Nephron (organoid): ENCODE results near the gene ST3GAL3.

Experiments used
- H3K27ac Mint-ChIP-seq, 3 experiments: 2 replicates each; pipeline ENCODE4 v1.8.0; 2020; ENCODE audit warnings: mixed read lengths in 3 of 3, mild to moderate bottlenecking in 2 of 3, moderate library complexity in 1 of 3
- H3K27me3 Mint-ChIP-seq: 2 replicates; pipeline ENCODE4 v1.8.0; 2021; ENCODE audit warnings: low read depth, mild to moderate bottlenecking, moderate library complexity, mixed read lengths
- H3K36me3 Mint-ChIP-seq: 2 replicates; pipeline ENCODE4 v1.8.0; 2020; ENCODE audit warnings: low read depth, mixed read lengths
- H3K4me1 Mint-ChIP-seq: 2 replicates; pipeline ENCODE4 v1.8.0; 2020; ENCODE audit warnings: mixed read lengths
- H3K4me3 Mint-ChIP-seq, 3 experiments: 2 replicates each; pipeline ENCODE4 v1.8.0; 2020; ENCODE audit warnings: mild to moderate bottlenecking in 3 of 3, mixed read lengths in 3 of 3, moderate library complexity in 2 of 3
- H3K9me3 Mint-ChIP-seq: 2 replicates; pipeline ENCODE4 v1.8.0; 2020; ENCODE audit warnings: mixed read lengths
- CTCF ChIP-seq, 3 experiments: fragments of 200-600 bp; sonication (generic); IDR thresholded peaks; one replicate each; pipeline ENCODE4 v1.5.0; 2021; ENCODE audit warnings: antibody characterized with exemption in 3 of 3; ENCODE audit not compliant: unreplicated experiment in 3 of 3

ST3GAL3 gene

GRCh38 chr1:43914576-43915525, 207.5 kb downstream of the ST3GAL3 start:
- Mint-ChIP-seq H3K4me1 (peaks cover 23% of the 10 kb centered on the region), H3K36me3 (no peaks in the 10 kb centered on the region), H3K27me3 (no peaks in the 10 kb centered on the region), H3K9me3 (no peaks in the 10 kb centered on the region), H3K27ac (no peak overlapping the region), H3K4me3 (no peak overlapping the region)
- TF ChIP-seq CTCF (IDR thresholded peaks at IDR 0.05; ENCODE audit: unreplicated experiment in 3 of 3) = no peak

GRCh38 chr1:43919906-43920305, 212.6 kb downstream of the ST3GAL3 start:
- H3K27me3 Mint-ChIP-seq = no peaks in the 10 kb centered on the region
- H3K27ac Mint-ChIP-seq = no peak overlapping the region
- TF ChIP-seq CTCF (IDR thresholded peaks at IDR 0.05; ENCODE audit: unreplicated experiment in 3 of 3) = no peak
- H3K4me1 Mint-ChIP-seq = no peaks in the 10 kb centered on the region
- no peak overlapping the region for H3K4me3 Mint-ChIP-seq
- no peaks in the 10 kb centered on the region for H3K9me3 Mint-ChIP-seq
- H3K36me3 Mint-ChIP-seq = peaks cover 11% of the 10 kb centered on the region

GRCh38 chr1:43921022-43921421, 213.7 kb downstream of the ST3GAL3 start:
- Mint-ChIP-seq H3K4me1 (no peaks in the 10 kb centered on the region), H3K9me3 (no peaks in the 10 kb centered on the region), H3K36me3 (peaks cover 18% of the 10 kb centered on the region), H3K27me3 (no peaks in the 10 kb centered on the region), H3K27ac (no peak overlapping the region), H3K4me3 (no peak overlapping the region)
- no peak for TF ChIP-seq CTCF (IDR thresholded peaks at IDR 0.05; ENCODE audit: unreplicated experiment in 3 of 3)

GRCh38 chr1:43924516-43924915, 217.2 kb downstream of the ST3GAL3 start:
- no peak for TF ChIP-seq CTCF (IDR thresholded peaks at IDR 0.05; ENCODE audit: unreplicated experiment in 3 of 3)
- Mint-ChIP-seq H3K27me3 (no peaks in the 10 kb centered on the region), H3K4me1 (no peaks in the 10 kb centered on the region), H3K27ac (no peak overlapping the region), H3K4me3 (no peak overlapping the region), H3K9me3 (no peaks in the 10 kb centered on the region), H3K36me3 (peaks cover 23% of the 10 kb centered on the region)

GRCh38 chr1:43925846-43926245, 218.5 kb downstream of the ST3GAL3 start:
- H3K27ac Mint-ChIP-seq = no peak overlapping the region
- no peaks in the 10 kb centered on the region for H3K9me3 Mint-ChIP-seq
- no peaks in the 10 kb centered on the region for H3K4me1 Mint-ChIP-seq
- no peak overlapping the region for H3K4me3 Mint-ChIP-seq
- no peak for TF ChIP-seq CTCF (IDR thresholded peaks at IDR 0.05; ENCODE audit: unreplicated experiment in 3 of 3)
- H3K36me3 Mint-ChIP-seq = peaks cover 23% of the 10 kb centered on the region
- H3K27me3 Mint-ChIP-seq = no peaks in the 10 kb centered on the region
